SK-N-SH (cell line): Measurements from ENCODE around the gene MAST2.

ENCODE experiments used
- CTCF ChIP-seq: fragments of 200-600 bp; sonication (generic); IDR thresholded peaks from 2 replicates; pipeline ENCODE4 v1.6.1; 2017; ENCODE audit warnings: antibody characterized with exemption, mild to moderate bottlenecking, moderate library complexity
- RCOR1 ChIP-seq: fragments of 150-350 bp; IDR thresholded peaks from 2 replicates; pipeline ENCODE4 v1.6.1; 2017; ENCODE audit warnings: antibody characterized with exemption, low read length
- RXRA ChIP-seq: IDR thresholded peaks from 2 replicates; pipeline ENCODE4 v1.4.0; 2012; ENCODE audit warnings: low read depth, mild to moderate bottlenecking, borderline replicate concordance
- TCF12 ChIP-seq: IDR thresholded peaks from 2 replicates; pipeline ENCODE4 v1.4.0; 2012

GRCh38 chr1:45775794-45776193 is 27.6 kb upstream of the MAST2 start:
- no peak for TF ChIP-seq CTCF
- no peak for TF ChIP-seq TCF12
- TF ChIP-seq RXRA, result no peak
- TF ChIP-seq RCOR1, result no peak
